WERI-Rb-1 (cell line): Measurements from ENCODE around the gene CNOT6.

Source experiments
- DNase-seq: peaks from one replicate; pipeline ENCODE4 v3.0.0-alpha.2; 2020
- H3K27ac ChIP-seq: fragments of 250-450 bp; sonication (Bioruptor Pico); 2 replicates; pipeline ENCODE4 v1.5.1; 2020; ENCODE audit warnings: mild to moderate bottlenecking, moderate library complexity
- H3K27me3 ChIP-seq: fragments of 250-450 bp; sonication (Bioruptor Pico); 2 replicates; pipeline ENCODE4 v1.5.1; 2021; ENCODE audit warnings: mild to moderate bottlenecking, low read depth, moderate library complexity; ENCODE audit not compliant: insufficient read depth, severe bottlenecking
- H3K36me3 ChIP-seq: fragments of 250-450 bp; sonication (Bioruptor Pico); 2 replicates; pipeline ENCODE4 v1.5.1; 2020; ENCODE audit warnings: mild to moderate bottlenecking, moderate library complexity
- H3K4me3 ChIP-seq: 2 replicates; pipeline ENCODE4 v1.5.1; 2011; ENCODE audit warnings: low read depth, mild to moderate bottlenecking, control low read depth, low read length
- H3K9me3 ChIP-seq: fragments of 250-450 bp; sonication (Bioruptor Pico); 2 replicates; pipeline ENCODE4 v1.5.1; 2021; ENCODE audit warnings: mild to moderate bottlenecking, moderate library complexity; ENCODE audit not compliant: severe bottlenecking
- TF ChIP-seq, protein P1 (sequence below): IDR thresholded peaks from 2 replicates; pipeline ENCODE4 v1.5.1; 2011; ENCODE audit warnings: low read depth, mild to moderate bottlenecking, control low read depth, inconsistent platforms, low read length

CNOT6 gene

DNA sequence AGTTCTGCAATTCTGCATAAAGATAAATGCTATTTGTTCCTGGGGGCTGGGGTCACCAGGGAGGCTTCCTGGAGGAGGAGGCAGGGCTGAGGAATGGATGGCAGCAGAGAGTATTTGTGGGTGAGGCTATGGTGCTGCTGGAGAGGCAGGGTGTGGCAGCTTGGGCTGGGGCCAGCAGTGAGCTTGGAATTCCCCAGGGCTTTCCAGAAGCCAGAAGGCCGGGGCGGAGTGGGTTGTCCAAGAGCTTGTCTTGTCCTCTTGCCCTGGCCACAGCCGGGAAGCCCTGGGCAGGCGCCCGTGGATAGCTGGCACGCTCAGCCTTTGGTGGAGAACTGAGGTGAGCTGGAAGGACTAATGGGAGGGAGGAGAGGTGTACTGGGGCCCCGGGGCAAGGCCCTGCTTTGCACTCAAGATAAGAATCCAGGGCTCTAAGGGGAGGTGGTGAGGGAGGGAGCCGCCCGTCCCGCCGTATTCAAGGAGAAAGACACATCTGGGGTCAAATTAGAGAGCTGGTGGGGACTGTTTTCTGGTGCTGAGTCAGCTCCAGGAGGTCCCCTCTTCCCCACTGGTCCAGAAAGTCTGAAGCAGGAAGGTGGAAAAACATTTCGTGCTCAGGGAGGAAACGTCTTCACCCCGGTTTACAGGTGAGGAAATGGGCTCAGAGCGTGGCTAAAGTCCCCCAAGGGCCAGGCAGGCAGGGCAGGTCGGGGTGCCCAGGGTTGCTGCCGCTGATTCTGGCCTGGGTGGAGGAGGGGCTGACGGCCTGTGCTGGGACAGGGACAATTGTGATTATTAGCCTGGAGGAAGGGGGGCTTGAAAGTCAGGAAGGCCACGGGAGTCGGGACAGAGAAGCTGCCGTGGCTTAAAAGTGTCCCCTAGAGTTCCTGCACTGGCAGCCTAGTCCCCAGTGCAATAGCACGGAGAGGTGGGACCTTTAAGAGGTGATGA lies 26.9 kb upstream of the CNOT6 start:
- Histone ChIP-seq H3K9me3 (no peaks in the 10 kb centered on the region), H3K4me3 (no peak overlapping the region), H3K27ac (no peak overlapping the region), H3K27me3 (no peaks in the 10 kb centered on the region), H3K36me3 (no peaks in the 10 kb centered on the region)
- DNase-seq = no peak
- TF ChIP-seq, protein P1, sequence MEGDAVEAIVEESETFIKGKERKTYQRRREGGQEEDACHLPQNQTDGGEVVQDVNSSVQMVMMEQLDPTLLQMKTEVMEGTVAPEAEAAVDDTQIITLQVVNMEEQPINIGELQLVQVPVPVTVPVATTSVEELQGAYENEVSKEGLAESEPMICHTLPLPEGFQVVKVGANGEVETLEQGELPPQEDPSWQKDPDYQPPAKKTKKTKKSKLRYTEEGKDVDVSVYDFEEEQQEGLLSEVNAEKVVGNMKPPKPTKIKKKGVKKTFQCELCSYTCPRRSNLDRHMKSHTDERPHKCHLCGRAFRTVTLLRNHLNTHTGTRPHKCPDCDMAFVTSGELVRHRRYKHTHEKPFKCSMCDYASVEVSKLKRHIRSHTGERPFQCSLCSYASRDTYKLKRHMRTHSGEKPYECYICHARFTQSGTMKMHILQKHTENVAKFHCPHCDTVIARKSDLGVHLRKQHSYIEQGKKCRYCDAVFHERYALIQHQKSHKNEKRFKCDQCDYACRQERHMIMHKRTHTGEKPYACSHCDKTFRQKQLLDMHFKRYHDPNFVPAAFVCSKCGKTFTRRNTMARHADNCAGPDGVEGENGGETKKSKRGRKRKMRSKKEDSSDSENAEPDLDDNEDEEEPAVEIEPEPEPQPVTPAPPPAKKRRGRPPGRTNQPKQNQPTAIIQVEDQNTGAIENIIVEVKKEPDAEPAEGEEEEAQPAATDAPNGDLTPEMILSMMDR = no peak

DNA sequence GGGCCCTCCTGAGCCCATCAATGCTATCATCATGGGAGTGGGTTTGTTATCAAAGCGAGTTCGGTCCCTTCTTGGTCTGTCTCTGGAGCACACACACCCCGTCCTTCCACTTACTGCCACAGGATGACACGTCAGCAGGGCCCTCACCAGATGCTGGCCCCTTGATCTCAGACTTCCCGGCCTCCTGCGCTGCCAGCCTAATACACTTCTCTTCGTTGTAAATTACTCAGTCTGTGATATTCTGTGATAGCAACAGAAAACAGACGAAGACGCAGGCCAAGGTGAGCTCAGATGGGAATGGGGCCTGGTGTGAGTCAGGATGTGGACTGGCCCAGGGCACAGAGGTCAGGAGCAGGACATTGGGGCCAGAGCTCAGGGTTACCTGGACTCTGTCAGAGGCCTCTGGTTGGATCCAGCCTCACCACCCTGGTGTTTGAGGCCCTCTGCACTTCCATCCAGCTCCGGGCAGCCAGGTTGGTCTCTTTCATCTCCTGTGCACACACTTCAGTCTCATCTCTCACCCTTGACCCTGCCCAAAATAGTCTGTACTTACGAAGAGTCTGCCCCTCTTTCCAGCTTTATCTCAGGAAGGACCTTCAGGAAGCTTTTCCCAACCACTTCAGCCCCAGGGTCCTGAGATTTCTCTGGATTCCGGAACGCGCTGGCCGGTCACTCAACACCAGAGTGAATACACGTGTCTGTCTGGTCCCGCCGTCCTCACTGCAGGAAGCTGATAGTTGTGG lies 26.0 kb upstream of the CNOT6 start:
- no peaks in the 10 kb centered on the region for H3K9me3 ChIP-seq
- H3K4me3 ChIP-seq = no peak overlapping the region
- no peaks in the 10 kb centered on the region for H3K36me3 ChIP-seq
- no peak overlapping the region for H3K27ac ChIP-seq
- TF ChIP-seq, protein P1 = no peak
- H3K27me3 ChIP-seq = no peaks in the 10 kb centered on the region
- DNase-seq = no peak

DNA sequence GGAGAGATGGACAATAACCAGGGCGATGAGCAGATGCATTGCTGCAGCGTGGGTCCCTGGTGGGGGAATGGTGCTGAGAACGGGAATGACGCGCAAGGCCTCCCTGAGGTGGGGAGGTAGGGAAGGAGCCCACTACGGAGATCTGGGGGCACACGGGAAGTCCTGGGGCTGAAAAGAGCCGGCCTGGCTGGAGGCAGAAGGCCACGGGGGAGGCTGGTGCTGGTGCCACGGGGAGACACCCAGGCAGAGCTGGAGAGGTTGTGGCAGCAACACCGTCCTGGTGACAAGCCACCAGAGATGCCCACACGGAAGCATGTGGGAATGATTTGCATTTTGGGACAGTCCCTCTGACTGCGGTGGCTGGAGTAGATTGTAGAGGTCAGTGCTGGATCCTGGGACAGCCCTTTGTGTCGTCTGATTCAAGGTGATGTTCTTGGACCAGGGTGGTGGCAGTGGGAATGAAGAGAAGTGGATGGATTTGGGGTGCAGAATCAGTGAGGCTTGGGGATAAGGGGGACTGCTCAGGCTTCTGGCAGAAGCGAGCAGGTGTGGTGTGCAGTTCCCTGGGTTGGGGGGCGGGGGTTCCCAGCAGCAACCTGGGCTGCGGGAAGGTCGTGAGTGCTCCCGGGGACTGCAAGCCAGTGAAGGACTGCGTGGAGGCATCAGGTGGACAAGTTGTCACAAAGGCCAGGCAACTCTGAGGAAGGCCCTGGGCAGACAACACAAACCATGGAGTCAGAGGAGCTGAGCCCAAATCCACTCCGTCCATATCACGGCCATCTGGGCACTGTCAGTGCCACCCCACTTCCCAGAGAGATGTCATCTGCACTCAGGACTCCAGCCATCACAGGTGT lies 25.2 kb upstream of the CNOT6 start:
- no peaks in the 10 kb centered on the region for H3K36me3 ChIP-seq
- no peak overlapping the region for H3K27ac ChIP-seq
- H3K9me3 ChIP-seq = no peaks in the 10 kb centered on the region
- no peaks in the 10 kb centered on the region for H3K27me3 ChIP-seq
- H3K4me3 ChIP-seq = no peak overlapping the region
- TF ChIP-seq, protein P1 = no peak
- DNase-seq = no peak

DNA sequence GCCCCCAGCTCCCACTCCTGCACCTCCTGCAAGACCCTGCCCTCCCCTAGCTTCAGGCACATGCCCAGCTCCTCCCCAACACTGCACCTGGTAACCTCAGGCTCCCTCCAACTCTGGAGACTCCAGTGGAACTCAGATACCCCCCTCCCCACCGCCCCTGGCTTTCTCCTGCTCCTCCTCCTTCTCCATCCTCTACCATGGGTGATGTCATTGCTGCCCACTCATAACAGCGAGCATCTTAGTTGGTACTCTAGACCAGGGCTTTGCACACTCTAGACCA lies 24.7 kb upstream of the CNOT6 start:
- no peaks in the 10 kb centered on the region for H3K9me3 ChIP-seq
- H3K27ac ChIP-seq = no peak overlapping the region
- H3K27me3 ChIP-seq = no peaks in the 10 kb centered on the region
- TF ChIP-seq, protein P1 = no peak
- H3K4me3 ChIP-seq = no peak overlapping the region
- DNase-seq = no peak
- no peaks in the 10 kb centered on the region for H3K36me3 ChIP-seq

DNA sequence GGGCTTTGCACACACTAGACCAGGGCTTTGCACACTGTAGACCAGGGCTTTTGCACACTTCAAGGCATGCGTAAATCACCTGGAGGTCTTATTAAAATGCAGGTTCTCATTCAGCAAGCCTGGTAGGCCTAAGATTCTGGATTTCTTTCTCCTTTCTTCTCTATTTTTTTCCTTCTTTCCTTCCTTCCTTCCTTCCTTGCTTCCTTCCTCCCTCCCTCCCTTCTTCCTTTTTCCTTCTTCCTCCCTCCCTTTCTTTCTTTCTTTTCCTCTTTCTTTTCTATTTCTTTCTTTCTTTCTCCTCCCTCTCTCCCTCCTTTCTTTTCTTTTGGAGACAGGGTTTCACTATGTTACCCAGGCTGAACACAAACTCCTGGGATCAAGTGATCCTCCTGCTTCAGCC lies 24.3 kb upstream of the CNOT6 start:
- Histone ChIP-seq H3K9me3 (no peaks in the 10 kb centered on the region), H3K4me3 (no peak overlapping the region), H3K36me3 (no peaks in the 10 kb centered on the region), H3K27ac (no peak overlapping the region), H3K27me3 (no peaks in the 10 kb centered on the region)
- TF ChIP-seq, protein P1 = no peak
- no peak for DNase-seq
